Osteocyte (in vitro differentiated cells): ENCODE results near the gene YWHAQ. TPM values are rescaled to one million over a fixed set of nuclear protein-coding genes. Genes with fewer than 3 reads are reported as not detected.
"Not testable (repeated sequence)": the region's sequence is repeated elsewhere in the genome, so short reads cannot be mapped to it uniquely, and the experiment has no call there.

ENCODE experiments used
- DNase-seq: peaks from one replicate; pipeline ENCODE4 v3.0.0; 2021; ENCODE audit warnings: mixed read lengths; ENCODE audit not compliant: unreplicated experiment; ENCODE audit errors: extremely low spot score
- H3K27ac Mint-ChIP-seq: one replicate; pipeline ENCODE4 v1.8.0; 2021; ENCODE audit warnings: mild to moderate bottlenecking, mixed read lengths; ENCODE audit not compliant: unreplicated experiment
- H3K27me3 Mint-ChIP-seq: one replicate; pipeline ENCODE4 v1.8.0; 2021; ENCODE audit warnings: mixed read lengths; ENCODE audit not compliant: unreplicated experiment
- H3K36me3 Mint-ChIP-seq: one replicate; pipeline ENCODE4 v1.8.0; 2021; ENCODE audit warnings: mixed read lengths; ENCODE audit not compliant: unreplicated experiment
- H3K4me1 Mint-ChIP-seq: one replicate; pipeline ENCODE4 v1.8.0; 2021; ENCODE audit warnings: mixed read lengths; ENCODE audit not compliant: unreplicated experiment
- H3K4me3 Mint-ChIP-seq: one replicate; pipeline ENCODE4 v1.8.0; 2021; ENCODE audit warnings: mild to moderate bottlenecking, moderate library complexity, mixed read lengths; ENCODE audit not compliant: unreplicated experiment
- H3K9me3 Mint-ChIP-seq: one replicate; pipeline ENCODE4 v1.8.0; 2021; ENCODE audit warnings: mixed read lengths; ENCODE audit not compliant: unreplicated experiment
- total RNA-seq: library from RNA; stranded (reverse); gene quantifications from 2 replicates; pipeline ENCODE4 v1.2.1, GENCODE V29; 2021
- TF ChIP-seq, protein P1 (sequence below): fragments of 200-600 bp; sonication (generic); IDR thresholded peaks from 2 replicates; pipeline ENCODE4 v1.5.0; 2021; ENCODE audit warnings: antibody characterized with exemption, mild to moderate bottlenecking, moderate library complexity

YWHAQ gene
- total RNA-seq, 1 donor from 2014 or later: 296 TPM

DNA sequence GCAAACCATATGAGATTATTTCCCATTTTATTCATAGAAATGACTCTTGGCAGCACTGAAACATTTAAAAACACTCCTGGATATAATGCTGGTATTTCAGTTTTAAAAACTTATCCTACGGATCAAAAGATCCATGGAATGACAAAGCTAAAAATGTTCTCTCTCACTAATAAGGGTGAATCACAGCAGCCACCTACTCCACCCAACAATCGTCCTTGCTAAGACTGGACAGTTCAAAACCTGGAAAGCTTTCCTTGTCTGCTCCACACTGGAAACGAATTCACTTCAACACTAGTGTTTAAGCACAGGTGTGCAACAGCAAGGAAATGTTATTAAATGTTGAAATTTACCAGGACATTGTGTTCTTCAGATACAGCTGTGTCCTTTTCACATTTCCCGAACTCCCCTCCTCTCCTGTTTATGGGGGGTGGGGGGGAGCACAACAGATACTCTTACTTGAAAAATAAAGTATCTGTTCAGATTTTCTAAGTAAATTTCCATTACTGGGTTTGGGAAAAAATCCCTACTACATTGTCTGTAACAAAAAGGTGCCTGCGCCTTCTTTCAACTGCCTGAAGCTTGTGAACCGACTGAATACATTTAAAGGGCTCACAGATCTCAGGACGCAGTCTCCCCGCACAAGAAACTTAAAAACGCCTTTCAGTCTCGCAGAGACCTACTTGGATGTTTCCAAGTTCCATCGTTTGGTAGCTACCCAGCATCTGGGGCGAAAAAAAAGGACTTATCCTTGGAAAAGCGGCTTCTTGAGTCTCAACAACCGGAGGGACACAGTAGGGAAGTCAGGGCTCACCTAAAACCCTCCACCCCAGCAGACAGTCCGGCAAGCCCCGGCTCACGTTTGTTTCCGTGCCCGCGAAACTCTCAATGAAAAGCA is 1.3 kb downstream of the YWHAQ start:
- Mint-ChIP-seq H3K9me3 (no peaks in the 10 kb centered on the region), H3K27me3 (no peaks in the 10 kb centered on the region), H3K36me3 (peaks cover 39% of the 10 kb centered on the region), H3K27ac (peak overlapping the region; percentile 94), H3K4me3 (peak overlapping the region; percentile 95), H3K4me1 (peaks cover 68% of the 10 kb centered on the region)
- no peak for DNase-seq
- TF ChIP-seq, protein P1, sequence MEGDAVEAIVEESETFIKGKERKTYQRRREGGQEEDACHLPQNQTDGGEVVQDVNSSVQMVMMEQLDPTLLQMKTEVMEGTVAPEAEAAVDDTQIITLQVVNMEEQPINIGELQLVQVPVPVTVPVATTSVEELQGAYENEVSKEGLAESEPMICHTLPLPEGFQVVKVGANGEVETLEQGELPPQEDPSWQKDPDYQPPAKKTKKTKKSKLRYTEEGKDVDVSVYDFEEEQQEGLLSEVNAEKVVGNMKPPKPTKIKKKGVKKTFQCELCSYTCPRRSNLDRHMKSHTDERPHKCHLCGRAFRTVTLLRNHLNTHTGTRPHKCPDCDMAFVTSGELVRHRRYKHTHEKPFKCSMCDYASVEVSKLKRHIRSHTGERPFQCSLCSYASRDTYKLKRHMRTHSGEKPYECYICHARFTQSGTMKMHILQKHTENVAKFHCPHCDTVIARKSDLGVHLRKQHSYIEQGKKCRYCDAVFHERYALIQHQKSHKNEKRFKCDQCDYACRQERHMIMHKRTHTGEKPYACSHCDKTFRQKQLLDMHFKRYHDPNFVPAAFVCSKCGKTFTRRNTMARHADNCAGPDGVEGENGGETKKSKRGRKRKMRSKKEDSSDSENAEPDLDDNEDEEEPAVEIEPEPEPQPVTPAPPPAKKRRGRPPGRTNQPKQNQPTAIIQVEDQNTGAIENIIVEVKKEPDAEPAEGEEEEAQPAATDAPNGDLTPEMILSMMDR: no peak

GRCh38 chr2:9627310-9627709 is 3.5 kb downstream of the YWHAQ start:
- H3K36me3 Mint-ChIP-seq: peaks cover 48% of the 10 kb centered on the region
- H3K27ac Mint-ChIP-seq: no peak overlapping the region
- TF ChIP-seq, protein P1: no peak
- DNase-seq: no peak
- no peaks in the 10 kb centered on the region for H3K9me3 Mint-ChIP-seq
- peak overlapping the region; percentile 95 for H3K4me3 Mint-ChIP-seq
- H3K4me1 Mint-ChIP-seq: peaks cover 67% of the 10 kb centered on the region
- no peaks in the 10 kb centered on the region for H3K27me3 Mint-ChIP-seq

DNA sequence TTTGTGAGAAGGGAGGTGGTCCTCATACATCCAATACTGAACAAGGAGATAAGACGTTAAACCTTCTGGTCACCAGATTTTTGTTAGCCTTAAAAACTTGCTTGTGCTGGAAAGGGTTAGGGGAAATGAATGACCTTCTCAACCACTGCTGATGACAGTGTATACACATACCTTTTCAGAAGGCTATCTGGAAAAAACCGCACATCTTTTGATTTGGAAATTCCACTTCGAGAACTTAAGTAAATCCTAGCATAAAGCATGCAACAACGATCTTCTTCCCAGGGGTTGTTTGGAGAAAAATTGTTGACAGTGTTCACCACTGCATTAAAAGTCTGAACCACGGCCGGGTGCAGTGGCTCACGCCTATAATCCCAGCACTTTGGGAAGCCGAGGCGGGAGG is 7.6 kb downstream of the YWHAQ start:
- Mint-ChIP-seq H3K4me1 (peaks cover 74% of the 10 kb centered on the region), H3K36me3 (peaks cover 45% of the 10 kb centered on the region), H3K27me3 (no peaks in the 10 kb centered on the region), H3K9me3 (no peaks in the 10 kb centered on the region), H3K4me3 (no peak overlapping the region), H3K27ac (no peak overlapping the region)
- TF ChIP-seq, protein P1: no peak
- no peak for DNase-seq

GRCh38 chr2:9621655-9622054 is 9.1 kb downstream of the YWHAQ start:
- H3K27ac Mint-ChIP-seq: not testable (repeated sequence)
- H3K4me1 Mint-ChIP-seq: peaks cover 68% of the 10 kb centered on the region

DNA sequence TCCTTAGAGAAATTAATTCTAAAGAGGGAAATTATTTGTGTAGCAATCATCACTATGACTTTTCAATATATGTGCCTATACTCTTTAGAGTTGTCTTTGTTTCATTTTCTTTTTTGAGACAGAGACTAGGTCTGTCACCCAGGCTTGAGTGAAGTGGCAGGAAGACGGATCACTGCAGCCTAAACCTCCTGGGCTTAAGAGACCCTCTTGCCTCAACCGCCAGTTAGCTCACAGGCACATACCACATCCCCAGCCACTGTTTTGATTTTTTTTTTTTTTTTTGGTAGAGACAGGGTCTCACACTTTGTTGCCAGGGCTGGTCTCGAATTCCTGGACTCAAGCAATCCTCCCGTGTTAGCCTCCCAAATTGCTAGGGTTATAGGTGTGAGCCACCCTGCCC is 12.4 kb downstream of the YWHAQ start:
- TF ChIP-seq, protein P1: no peak
- Mint-ChIP-seq H3K36me3 (peaks cover 26% of the 10 kb centered on the region), H3K27ac (peak overlapping the region; percentile 48)

More at GRCh38 chr2:9621655-9622054, 9.1 kb downstream of the YWHAQ start:
- H3K9me3 Mint-ChIP-seq, H3K27me3 Mint-ChIP-seq, DNase-seq, H3K4me3 Mint-ChIP-seq: not testable (repeated sequence)
- peaks cover 41% of the 10 kb centered on the region for H3K36me3 Mint-ChIP-seq

More for the DNA sequence above, 12.4 kb downstream of the YWHAQ start:
- no peak for DNase-seq
- H3K4me1 Mint-ChIP-seq: peaks cover 72% of the 10 kb centered on the region
- no peaks in the 10 kb centered on the region for H3K9me3 Mint-ChIP-seq
- H3K4me3 Mint-ChIP-seq: no peak overlapping the region
- no peaks in the 10 kb centered on the region for H3K27me3 Mint-ChIP-seq
